Caki2 (cell line): ENCODE results near the gene LPP. TPM values are rescaled to one million over a fixed set of nuclear protein-coding genes. Genes with fewer than 3 reads are reported as not detected.
A peak's percentile ranks its signal among the peaks of the same experiment; 100 is the strongest.

Experiments
- DNase-seq: peaks from one replicate; pipeline ENCODE4 v3.0.0-alpha.2; 2015; ENCODE audit warnings: low read depth
- in situ Hi-C: cut with HindIII; loops from 2 replicates; pipeline ENCODE4 v1.10.0; 2016; ENCODE audit warnings: low sequenced_read_pairs, low pct_unique_long_range_greater_than_20kb, mixed read lengths
- total RNA-seq: library from RNA; depleted of rRNA; stranded (reverse); fragments of >200 nt; shearing (Covaris generic); gene quantifications from 2 replicates; pipeline ENCODE4 v1.2.3, GENCODE V29; 2014; ENCODE audit warnings: low replicate concordance

The LPP gene
- total RNA-seq, 1 experiment from 2014 or later: 9.2 TPM

DNA sequence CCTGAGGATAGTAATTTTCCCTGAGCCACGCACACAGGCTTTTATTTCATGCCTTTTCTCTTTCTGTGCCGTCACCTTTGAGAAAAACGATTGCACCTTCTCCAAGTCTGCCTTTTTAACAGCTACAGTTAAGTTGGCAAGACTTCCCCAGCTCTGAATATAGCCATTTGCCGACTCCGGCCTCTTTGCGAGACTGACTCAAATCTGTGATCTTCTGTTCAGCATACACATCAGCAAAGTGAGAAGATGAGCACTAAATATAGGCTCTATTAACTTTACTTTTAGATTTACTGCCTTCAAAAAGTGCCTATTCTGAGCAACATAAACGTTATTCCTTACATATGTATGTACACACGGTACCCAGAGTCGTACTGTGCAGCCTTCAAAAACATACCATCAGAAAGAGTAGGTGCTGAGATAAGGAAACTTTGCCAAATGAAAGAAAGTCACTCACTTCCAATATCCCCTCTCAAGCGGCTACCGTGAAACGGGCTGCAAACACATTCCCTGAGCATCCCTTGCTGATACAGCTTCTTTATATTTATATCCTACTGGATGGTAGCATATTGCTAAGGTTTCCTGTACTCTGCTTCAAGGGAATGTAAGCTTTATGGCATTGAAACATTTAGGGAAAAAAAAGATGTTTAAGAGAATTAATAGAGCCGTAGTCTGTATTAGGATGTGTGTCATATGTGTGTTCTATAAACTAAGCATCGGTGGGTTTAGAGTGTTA lies 734.5 kb downstream of the LPP start:
- in situ Hi-C loops: no loop called here
- DNase-seq: no peak

DNA sequence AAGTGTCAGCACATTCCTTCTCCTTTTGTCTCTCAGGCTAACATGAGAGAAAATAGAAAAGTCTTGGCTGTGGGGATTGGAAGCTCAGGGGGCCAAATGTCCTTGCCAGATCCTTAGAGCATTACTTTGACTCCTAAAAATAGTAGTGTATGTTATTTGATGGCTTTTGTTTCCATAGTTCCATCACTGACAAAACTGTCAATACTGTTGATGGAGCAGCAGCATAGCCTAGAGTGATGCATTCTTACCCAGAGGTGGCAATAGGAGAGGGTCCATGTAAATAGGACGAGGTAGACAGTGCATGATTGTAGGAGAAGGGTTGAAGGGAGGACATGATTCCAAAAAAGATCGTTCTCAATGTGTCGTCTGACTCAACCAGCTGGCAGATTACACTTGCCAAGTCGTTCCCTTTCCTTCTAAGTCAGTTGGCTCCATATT lies 735.1 kb downstream of the LPP start:
- in situ Hi-C loops: no loop called here
- DNase-seq: no peak

DNA sequence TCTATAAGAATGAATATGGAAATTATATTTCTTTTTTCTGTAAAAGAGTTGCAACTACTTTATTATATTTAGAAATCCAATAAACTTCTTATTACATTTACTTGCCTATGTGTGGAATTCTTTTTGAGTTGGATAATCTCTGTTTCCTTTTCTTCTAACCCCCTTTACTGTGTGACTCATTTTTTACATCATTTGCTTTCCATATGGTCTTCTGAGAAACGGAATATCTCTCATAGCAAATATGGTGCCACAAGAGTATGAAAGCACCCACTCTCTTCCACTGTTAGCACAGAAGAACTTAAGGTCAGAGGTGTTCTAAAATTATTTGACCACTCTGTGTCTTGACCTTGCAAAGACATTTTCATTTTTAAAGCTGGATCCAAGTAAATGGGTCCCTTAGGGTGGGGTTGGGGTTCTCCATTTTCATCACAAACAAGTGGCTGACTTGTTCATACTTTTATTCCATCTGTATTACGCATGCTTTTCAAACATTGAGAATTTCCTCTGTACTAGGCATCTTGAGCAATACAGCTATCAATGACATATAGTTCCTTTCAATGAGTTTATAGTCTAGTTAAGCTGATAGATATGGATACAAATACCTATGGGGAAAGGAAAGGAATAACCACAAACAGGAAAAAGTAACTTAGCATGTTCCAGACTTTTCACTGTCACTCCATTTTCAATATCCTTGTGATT lies 736.8 kb downstream of the LPP start:
- in situ Hi-C loops: no loop called here
- no peak for DNase-seq

DNA sequence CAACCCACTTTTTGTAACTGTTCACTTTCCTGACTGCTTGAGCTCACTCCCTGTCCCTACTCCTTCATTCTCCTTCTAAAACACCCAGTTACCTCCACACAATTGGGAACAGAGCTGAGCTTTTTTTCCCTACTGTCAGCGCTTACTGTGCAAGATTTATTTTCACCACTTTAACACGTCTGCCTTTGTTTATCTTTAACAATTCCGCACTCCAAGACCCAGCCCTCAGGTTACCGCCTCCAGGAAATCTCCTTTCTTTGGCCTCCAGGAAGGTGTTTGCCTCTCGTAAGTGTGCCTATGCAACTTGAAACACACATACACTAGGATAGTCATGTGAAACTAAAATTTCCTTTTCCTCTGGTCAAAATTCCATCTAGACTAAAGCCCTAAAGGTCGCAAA lies 745.9 kb downstream of the LPP start:
- in situ Hi-C loops: no loop called here
- DNase-seq: no peak

DNA sequence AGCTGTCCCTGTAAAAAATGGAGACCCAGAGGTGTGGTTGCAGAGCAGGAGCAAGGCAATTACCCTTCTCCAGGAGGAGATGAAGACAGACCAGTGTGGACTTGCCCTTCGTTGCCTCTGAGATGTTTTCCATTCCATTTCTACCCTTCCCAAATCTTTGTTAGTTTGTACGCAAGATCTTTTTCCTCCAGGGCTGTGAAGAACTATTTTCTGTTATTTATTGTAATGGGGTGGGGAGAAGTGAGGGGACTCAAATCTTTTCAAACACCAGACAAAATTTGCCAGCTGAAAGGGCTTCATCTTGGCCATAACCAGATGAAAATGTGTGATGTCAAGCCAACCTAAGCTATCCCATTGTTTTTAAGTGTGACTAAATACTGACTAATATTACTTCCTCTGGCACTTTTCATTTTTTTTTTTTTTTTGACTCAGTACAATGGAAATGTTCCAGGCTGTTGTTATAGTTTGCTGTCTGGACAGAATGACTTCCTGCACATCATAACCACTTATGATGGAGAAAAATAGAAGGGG lies 746.5 kb downstream of the LPP start:
- in situ Hi-C loops: no loop called here
- peak; percentile 29 for DNase-seq

DNA sequence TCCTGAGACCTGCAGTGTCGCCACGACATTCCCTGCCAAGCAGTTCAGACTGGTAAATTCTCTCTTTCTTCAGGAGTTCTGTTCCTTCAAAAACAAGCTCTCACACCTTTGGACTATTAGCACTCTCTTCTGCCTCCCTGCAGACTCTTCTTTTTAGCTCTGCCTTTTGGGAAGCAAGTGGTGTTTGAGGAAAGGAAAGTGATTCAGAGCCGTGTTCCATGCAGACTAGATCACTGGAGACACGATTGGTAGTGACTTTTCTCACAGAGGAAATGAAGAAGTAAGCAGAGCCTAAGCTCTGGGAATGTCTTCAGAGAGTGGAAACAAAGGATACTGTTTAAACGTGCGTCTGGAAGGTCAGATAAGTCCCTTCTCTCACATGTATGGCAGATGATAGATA lies 747.2 kb downstream of the LPP start:
- no peak for DNase-seq
- in situ Hi-C loops: no loop called here

DNA sequence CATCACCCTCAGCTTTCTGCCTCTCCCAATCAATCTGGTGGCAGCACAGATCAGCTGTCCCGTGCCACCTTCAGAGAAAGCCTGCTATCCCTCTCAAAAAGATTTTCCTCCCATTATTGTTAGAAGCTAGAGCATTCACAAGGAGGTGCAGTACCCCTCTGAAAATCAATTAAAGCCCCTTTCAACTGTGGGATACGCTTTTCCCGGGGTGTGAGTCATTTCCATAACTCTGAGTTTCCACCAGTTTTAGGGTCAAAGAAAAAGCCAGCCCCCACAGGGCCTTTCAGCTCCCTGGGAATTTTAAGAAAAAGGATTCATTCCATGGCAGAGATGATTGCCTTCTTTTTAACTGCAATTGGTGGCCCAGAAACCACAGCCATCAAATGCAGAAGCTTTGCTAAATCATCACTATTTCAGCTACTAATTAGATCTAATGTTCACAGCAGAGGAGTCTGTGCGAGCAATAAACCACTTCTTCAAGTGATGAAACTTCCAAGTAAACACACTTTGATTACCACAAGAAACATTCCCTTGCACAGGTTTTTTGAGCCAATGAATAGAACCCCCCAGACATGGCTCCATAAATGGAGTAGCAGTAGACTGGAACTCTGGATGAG lies 747.8 kb downstream of the LPP start:
- in situ Hi-C loops: no loop called here
- DNase-seq: no peak

DNA sequence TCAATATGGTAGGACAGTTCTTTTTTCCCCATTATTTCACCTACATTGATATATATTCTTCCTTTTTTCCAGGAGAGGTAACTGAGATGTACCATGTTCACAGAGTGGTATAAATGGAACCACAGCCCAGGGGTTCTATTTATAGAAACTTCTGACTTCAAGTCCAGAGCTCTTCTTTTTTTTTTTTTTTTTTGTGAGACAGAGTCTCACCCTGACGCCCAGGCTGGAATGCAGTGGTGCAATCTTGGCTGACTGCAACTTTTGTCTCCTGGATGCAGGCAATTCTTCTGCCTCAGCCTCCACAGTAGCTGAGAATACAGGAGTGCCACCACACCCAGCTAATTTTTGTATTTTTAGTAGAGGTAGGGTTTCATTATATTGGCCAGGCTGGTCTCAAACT lies 750.7 kb downstream of the LPP start:
- in situ Hi-C loops: no loop called here
- no peak for DNase-seq

DNA sequence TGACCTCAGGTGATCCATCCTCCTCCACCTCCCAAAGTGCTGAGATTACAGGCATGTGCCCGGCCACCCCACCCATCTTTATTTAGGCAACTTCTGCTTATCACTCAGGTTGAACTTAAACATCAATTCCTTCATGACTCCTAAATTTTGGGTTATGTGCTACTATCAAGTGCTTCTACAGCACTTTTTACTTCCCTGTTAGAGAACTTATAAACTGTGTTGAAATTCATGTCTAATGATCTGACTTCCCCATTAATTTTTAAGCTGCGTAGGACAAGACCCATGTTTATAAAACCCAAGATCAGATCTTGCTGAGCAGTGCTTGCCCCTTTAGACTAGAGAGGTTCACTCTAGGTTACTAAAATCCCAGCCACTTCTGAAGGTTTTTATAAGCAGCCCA lies 751.6 kb downstream of the LPP start:
- in situ Hi-C loops: no loop called here

DNA sequence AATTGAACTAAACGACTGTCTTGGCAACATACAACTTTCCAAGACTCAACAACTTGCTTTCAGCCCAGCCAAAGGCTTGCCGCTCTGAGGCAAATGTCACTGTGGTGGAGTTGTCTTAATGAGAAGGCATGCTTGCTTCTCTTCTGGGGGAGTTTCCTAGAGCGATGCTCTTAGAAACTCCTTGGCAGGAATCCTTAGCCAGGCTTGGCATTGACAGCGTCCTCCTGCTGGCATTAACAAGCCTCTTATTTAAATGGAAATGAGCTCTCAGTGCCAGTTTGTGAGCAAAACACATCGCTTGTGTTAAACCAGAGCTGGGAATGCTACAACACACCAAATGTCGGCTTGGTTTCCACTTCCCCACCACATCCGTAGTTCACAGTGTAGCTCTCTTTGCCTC lies 752.3 kb downstream of the LPP start:
- in situ Hi-C loops: no loop called here
- no peak for DNase-seq

More for the DNA sequence above, 751.6 kb downstream of the LPP start:
- no peak for DNase-seq

DNA sequence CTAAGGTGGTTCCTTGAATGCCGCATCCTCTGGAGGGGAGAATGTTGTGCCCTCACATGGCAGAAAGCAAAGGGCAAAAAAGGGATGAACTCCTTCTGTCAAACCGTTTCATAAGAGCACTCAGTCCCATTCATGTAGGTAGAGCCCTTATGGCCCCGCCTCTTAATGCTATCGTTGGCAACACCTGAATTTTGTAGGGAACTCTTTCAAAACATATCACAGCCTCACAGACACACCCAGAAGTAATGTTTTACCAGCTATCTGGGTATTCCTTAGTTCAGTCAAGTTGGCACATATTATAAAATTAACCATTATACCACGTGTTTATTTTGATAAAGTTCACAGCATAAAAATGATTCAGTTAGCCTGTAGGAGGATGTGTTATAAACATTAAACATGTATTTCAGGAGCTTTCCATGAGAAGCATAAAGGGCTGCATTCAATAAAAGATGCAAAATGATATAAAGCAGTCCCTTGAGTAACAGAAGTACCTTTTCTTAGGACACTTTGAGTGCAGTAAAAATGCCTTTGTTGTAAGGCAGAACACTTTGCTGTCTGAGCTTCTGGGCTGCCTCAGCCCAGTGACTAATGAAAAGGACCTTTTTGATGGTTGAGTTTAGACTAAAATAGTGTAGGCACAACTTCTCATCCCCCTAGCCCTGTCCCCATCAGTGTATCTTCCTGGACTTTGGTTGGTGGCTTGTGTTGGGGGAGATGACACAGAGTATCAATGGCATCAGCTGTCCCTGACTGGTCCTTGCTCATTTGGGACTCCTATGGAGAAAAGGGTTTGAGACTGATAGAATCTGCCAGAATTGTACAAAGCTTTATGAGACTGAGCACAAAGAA lies 754.3 kb downstream of the LPP start:
- in situ Hi-C loops: no loop called here

DNA sequence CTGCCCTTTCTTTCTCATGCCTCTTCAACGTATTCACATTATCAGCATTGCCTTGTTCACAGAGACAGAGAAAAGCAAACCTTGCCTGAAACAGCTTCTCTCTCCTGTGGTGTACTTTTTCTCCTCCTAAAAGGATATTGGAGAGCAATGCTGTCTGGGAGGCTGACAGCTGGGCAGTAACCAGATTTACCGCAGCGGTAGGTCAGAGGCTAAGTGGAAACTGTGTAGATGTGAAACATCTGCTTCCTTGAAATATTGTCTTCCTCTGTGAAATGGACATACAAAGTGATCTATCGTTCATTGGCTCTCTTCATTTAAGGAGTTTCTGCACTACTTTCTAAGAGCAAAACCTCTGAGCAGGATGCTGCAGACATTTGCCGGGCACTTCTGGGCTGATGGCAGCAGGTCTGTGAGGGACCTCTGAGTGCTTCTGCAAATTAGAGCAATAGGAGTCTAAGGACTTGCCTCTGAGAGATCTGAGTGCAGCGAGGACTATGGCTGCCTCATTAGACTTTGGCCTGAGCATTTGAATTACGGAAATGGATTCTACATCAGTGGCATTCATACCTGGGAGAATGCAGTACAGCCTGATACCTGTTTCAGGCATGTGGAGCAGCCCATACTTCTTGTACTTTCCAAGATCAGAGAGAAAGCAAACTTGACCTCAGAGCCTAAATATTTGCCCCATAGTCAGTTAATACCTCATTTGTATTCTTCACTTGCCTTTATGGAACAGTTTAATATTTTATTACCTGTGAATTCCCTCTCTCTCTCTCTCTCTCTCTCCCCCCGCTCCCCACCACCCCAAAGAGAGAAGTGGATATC lies 757.3 kb downstream of the LPP start:
- no peak for DNase-seq
- in situ Hi-C loops: no loop called here

More for the DNA sequence above, 754.3 kb downstream of the LPP start:
- no peak for DNase-seq

DNA sequence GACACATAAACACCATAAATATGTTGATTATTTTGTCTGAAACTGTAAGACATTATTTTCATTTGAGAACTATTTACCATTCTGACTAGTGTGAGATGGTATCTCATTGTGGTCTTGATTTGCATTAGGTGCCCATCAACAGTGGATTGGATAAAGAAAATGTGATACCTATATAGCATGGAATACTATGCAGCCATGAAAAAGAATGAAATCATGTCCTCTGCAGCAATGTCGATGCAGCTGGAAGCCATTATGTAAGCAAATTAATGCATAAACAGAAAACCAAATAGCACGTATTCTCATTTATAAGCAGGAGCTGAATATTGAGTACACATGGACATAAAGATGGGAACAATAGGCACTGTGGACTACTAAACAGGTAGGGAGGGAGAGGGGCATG lies 759.1 kb downstream of the LPP start:
- in situ Hi-C loops: no loop called here
- no peak for DNase-seq

DNA sequence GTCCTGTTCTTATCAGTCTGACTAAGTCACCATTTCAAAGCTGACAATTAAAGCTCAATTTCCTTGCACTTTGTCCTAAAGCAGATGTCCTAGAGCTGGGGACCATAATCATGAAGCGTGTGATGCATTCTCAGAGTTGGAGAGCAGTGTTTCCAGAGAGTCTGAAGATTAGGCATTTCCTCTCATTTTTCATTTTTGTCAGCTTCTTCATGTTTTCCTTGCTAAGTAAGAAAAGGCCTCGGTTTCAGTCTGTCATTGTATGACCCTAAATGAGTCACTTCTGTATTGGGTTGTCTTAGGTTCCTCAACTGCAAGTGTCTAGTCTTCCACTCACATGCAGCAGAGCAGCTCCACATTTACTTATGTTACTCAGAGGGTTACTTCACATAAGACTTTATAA lies 760.6 kb downstream of the LPP start:
- in situ Hi-C loops: no loop called here
- DNase-seq: no peak

DNA sequence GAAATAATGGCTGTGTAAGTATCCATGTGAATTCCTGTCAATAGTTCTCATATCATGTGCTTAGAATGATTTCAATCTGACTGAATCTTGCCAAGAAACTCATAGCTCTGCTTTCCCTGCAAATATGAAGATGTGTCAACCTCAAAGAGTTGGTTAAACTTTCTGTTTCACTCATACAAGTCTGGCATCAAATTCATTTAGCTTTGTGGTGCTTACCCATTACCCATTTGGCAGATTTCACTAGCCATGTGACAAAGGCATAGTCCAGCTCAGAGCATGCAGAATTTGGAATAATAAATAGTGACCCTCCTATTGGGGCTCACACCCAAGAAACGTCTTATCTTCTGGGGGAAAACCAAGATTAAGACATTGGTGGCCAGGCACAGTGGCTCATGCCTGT lies 761.2 kb downstream of the LPP start:
- no peak for DNase-seq
- in situ Hi-C loops: no loop called here

DNA sequence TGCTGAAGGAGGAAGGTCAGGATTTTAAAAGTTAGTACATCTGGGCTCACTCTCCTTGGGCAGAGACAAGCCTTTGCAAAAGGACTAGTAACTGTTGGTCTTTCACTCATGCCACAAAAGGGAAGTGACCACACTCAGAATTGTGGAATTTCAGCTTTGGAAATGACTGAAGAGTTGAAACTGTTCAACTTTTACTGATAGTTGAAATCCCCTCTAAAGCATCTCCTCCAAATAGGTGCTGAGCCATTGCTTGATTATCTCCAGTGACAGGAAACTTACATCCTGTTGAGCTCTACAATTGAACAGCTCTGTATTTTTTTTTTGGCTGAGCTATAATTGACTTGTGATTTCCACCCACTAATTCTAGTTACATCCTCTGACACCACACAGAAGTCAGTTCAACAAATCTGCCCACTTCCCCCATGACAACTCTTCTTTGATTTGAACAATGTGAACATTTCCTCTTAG lies 763.0 kb downstream of the LPP start:
- no peak for DNase-seq
- in situ Hi-C loops: no loop called here

DNA sequence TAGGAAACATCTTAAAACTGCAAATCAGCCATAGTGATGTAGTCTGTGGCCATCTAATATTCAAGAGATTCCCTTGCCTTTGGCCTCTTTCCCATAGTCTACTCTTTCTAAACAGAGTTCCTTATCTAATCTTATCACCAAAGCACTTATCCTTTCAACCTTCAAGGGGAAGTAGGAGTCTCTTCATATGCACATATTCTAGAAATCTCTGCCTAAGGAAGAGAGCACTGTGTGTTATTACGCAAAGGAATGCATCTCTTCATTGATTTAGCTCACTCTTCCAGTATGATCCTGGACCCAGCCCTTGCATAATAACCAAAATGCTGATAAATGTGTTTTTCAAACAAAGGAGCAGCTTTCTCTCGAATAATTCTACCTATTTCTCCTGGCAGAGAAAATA lies 764.1 kb downstream of the LPP start:
- no peak for DNase-seq
- in situ Hi-C loops: no loop called here

DNA sequence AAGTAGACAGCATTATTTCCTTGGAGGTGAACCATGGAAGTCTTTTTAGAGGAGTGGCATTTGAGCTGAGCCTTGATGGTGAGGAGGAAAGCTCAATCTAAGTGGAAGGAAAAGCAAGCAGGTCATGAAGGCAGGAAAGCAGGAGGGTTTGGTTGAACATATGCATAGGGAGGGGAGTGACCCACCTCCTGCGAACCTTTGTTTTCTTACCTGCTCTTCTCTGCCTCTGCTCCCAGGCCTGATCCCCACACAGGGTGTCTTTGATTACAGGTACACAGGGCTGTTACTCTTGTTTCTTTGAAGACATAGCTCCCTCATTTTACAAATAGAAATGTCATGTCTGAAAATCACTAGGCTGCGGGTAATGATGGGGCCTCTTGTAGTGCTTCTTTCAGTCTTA lies 769.7 kb downstream of the LPP start:
- in situ Hi-C loops: no loop called here

More for the DNA sequence above, 769.7 kb downstream of the LPP start:
- no peak for DNase-seq
